Heart left ventricle (tissue), 13 donors: ENCODE results near the gene N4BP3.

Experiments
- CTCF ChIP-seq, 12 donors: fragments of 200-600 bp; sonication (generic) in 4 of 12; IDR thresholded peaks; one replicate each; pipeline versions ENCODE4 v1.5.0 to v1.8.0; 2018 to 2022; ENCODE audit warnings: antibody characterized with exemption in 12 of 12, mild to moderate bottlenecking in 5 of 12
- POLR2A ChIP-seq, 2 donors: fragments of 450-650 bp; IDR thresholded peaks; one replicate each; pipeline ENCODE4 v1.6.1; 2017; ENCODE audit warnings: antibody characterized with exemption in 2 of 2, mild to moderate bottlenecking in 2 of 2, moderate library complexity in 2 of 2
- donor health status: ischemic (EF 13 %, LVEDD 7.1; RV severe dilation, severe dysfunction).
- donor health status: DM: no; HTN: yes; CAD: no.
- donor health status: DM: no; HTN: no; CAD: no.
- donor health status: ischemic (EF 25% LVEDD 6.9; RV normal size, moderate dysfunction).
- donor health status: ischemic (EF 25% LVEDD 5.7; RV mildly dilated, moderate dysfunction).
- donor health status: ischemic (EF 35%, LVEDD 5.7; RV mildly dilated, moderate dysfunction).
- donor health status: nonischemic (EF 11% LVEDD 7.7; RV severe dilation, severe dysfunction).
- donor health status: DM: yes; HTN: yes; CAD: no.
- donor health status: PGD.
- donor health status: ischemic (EF 29% LVEDD 5.4; RV normal size, mild dysfunction).
- donor health status: nonischemic (EF 23%, LVEDD 6.1; RV moderate dilation, normal function).

GRCh38 chr5:178115814-178116142, 2.4 kb downstream of the N4BP3 start:
- no peak for TF ChIP-seq POLR2A (IDR thresholded peaks at IDR 0.05)
- TF ChIP-seq CTCF (IDR thresholded peaks at IDR 0.05): no peak
